T follicular helper cell (primary cell): ENCODE results near the gene PFKFB3.

Experiments used
- DNase-seq: peaks from one replicate; pipeline ENCODE4 v3.0.0-alpha.2; 2020; ENCODE audit warnings: low read depth

The PFKFB3 gene

GRCh38 chr10:6220418-6221191 lies 17.9 kb downstream of the PFKFB3 start:
- no peak for DNase-seq

DNA sequence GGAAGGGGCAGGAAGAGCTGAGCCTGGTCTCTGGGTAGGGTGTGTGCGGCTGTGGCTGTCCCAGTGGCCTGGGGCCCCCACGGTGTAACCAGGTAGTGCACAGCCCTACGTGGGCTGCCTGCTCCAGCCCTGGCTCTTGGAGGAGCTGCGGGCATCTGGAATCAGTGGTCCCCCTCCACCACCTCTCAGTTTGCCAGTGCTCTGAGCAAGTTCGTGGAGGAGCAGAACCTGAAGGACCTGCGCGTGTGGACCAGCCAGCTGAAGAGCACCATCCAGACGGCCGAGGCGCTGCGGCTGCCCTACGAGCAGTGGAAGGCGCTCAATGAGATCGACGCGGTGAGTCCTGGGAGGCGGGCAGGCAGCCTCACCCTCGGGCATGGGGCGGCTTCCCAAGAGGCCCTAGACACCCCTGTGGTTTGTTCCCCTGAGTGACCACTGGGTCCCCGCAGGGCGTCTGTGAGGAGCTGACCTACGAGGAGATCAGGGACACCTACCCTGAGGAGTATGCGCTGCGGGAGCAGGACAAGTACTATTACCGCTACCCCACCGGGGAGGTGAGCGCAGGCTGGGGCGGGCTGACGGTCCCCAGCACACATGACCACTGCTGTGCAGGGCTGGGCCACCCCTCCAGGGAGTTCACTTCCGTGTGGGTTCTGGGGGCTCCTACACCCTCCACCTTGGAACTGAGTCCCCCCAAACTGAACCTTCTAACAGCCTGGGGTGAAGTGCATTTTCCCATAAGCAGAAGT lies 18.6 kb downstream of the PFKFB3 start:
- DNase-seq: no peak

DNA sequence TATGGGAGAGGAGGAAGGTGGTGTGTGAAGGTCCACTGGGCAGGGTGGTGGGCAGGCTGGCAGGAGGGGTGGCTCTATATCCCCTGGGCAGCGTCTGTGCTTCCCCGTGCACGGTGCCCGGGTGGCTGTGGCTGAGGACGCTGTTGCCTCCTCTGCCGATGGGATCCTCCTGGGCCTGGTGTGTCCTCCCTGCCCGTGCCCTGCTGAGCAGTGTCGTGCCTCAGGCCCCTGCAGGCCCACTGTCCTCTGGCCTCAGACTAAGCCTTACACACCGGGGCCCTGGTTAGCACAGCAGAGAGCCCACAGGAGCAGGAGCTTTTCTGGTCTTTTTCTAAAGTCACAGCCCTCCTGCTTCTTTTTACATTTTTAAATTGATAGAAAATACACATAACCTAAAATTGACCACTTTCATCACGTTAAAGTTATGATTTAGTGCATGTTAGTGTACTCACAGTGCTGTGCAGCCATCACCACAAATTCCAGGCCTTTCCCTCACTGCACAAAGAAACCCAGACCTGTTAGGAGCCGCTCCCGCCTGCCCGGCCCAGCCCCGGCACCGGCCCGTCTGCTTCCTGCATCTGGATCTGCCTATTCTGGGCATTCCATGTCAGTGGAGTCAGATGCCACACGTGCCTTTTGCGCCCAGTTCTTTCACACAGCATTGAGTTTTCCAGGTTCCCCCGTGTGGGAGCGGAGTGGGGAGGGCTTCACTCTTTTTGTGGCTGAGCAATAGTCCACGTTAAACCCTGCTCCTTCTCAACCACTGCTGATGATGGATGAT lies 19.4 kb downstream of the PFKFB3 start:
- DNase-seq: no peak

DNA sequence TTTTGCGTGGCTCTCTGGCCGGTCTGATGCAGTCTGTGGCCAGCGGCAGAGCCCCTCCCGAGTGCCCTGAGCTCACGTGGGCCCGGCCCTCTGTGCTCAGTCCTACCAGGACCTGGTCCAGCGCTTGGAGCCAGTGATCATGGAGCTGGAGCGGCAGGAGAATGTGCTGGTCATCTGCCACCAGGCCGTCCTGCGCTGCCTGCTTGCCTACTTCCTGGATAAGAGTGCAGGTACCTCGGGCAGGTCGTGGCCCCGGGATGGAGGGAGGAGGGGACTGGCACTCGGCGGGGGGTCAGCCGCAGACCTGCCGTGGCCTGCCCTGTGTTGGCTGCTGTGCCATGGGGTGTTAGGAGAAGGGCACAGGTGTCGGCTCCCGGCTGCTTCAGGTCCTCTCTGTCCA lies 20.0 kb downstream of the PFKFB3 start:
- no peak for DNase-seq

DNA sequence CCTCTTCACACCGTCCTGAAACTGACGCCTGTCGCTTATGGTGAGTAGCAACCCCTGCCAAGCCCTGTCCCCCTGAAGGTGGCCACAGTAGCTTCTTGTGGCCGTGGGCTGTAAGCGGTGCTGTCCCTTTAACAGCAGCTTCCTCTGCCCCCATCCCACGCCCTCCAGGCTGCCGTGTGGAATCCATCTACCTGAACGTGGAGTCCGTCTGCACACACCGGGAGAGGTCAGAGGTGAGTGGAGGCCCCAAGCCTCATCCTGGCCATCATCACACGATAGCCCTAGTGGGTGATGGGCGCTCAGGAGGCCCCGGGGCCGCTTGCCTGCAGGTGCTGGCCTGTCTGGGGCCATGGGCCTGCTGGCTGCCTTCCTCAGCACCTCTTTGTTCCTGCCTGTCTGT lies 21.2 kb downstream of the PFKFB3 start:
- no peak for DNase-seq

GRCh38 chr10:6224781-6225180 lies 22.0 kb downstream of the PFKFB3 start:
- DNase-seq: no peak

GRCh38 chr10:6225263-6225814 lies 22.6 kb downstream of the PFKFB3 start:
- no peak for DNase-seq

DNA sequence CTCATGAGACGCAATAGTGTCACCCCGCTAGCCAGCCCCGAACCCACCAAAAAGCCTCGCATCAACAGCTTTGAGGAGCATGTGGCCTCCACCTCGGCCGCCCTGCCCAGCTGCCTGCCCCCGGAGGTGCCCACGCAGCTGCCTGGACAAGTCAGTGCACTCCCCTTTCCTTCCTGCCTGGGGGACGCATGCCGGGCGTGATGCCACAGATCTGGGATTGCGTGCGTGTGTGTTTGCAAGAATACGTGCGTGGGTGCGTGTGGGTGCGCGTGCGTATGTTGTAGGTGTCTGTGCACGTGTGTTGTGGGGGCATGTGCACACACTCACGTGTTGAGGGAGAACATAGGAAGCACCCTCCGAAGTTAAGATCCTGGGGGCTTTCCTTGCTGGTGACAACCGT lies 23.5 kb downstream of the PFKFB3 start:
- DNase-seq: no peak

GRCh38 chr10:6227346-6227745 lies 24.6 kb downstream of the PFKFB3 start:
- no peak for DNase-seq

DNA sequence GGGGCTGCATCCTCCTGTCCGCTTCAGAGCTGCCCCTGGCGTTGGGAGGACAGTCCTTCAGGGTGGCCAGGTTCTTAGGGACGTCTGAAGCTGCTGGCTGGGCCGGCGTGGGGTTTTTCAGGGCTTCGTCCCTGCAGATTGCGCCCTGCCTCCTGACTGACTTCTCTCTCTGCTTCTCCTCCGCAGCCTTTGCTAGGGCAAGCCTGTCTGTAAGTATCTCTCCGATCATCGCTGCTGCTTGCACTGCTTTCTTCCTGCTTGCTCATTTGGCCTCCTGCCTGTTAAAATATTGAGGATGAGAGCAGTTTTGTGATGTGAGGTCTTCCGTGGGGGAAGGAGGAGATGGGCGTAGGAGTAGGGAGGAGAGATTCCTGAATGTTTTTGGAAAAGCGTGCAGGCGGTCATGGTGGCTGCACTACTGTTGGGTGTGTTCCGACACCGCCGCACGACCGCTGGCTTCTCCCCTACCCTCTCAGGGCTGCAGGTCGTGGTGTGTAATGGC lies 25.3 kb downstream of the PFKFB3 start:
- no peak for DNase-seq

GRCh38 chr10:6228647-6229046 lies 25.9 kb downstream of the PFKFB3 start:
- DNase-seq: no peak

DNA sequence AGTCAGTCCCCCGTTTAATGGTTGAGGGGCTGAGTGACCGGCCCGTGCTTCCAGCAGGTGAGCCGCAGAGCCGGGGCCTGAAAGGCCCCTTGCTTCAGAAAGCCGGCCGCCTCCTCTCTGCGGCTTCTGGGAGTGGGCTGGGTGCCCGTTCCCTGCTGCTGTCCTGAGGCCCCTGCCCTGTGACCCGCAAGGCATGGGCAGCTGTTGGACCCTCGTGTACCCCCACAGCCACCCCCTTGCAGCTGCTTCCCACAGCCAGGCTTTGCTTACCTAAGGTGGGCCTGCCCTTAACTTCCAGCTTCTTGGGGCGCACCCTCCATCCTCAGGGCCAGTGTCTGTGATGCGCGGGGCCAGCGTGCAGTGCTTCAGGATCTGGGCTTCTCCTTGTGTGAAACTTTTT lies 26.6 kb downstream of the PFKFB3 start:
- DNase-seq: no peak

- DNase-seq: no peak
Measured at GRCh38 chr10:6229746-6230145, 27.0 kb downstream of the PFKFB3 start.

GRCh38 chr10:6230315-6230714 lies 27.6 kb downstream of the PFKFB3 start:
- DNase-seq: no peak

GRCh38 chr10:6231146-6231545 lies 28.4 kb downstream of the PFKFB3 start:
- DNase-seq: no peak

DNA sequence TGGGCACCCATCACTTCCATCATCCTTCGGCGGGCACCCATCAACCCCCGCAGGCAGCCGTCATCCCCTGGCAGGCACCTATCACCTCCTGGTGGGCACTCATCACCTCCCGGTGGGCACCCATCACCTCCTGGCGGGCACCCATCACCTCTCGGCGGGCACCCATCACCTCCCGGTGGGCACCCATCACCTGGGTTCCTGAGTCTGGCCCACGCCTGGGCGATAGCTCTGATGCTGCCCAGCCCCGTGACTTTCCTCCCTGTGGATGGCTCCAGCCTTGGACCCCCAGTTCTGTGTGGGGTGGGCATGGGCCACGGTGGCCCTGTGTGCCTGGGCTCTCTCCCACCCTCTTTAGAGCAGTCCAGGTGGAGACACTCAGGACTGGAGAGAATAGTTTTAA lies 29.0 kb downstream of the PFKFB3 start:
- DNase-seq: no peak

- no peak for DNase-seq
Measured at GRCh38 chr10:6232225-6232807, 29.6 kb downstream of the PFKFB3 start.

GRCh38 chr10:6232846-6233724 lies 30.4 kb downstream of the PFKFB3 start:
- DNase-seq: no peak

DNA sequence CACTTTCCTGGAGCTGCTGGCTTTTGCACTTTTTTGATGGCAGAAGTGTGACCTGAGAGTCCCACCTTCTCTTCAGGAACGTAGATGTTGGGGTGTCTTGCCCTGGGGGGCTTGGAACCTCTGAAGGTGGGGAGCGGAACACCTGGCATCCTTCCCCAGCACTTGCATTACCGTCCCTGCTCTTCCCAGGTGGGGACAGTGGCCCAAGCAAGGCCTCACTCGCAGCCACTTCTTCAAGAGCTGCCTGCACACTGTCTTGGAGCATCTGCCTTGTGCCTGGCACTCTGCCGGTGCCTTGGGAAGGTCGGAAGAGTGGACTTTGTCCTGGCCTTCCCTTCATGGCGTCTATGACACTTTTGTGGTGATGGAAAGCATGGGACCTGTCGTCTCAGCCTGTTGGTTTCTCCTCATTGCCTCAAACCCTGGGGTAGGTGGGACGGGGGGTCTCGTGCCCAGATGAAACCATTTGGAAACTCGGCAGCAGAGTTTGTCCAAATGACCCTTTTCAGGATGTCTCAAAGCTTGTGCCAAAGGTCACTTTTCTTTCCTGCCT lies 31.1 kb downstream of the PFKFB3 start:
- no peak for DNase-seq

- no peak for DNase-seq
Measured at GRCh38 chr10:6234371-6234770, 31.6 kb downstream of the PFKFB3 start.
